T47D (cell line): ENCODE measurements around the gene ADAM10.

Experiments used
- DNase-seq, 2 experiments: peaks; one replicate each; pipeline versions ENCODE4 v3.0.0 to v3.0.0-alpha.2; 2011 to 2012; ENCODE audit warnings: low read depth in 1 of 2, low spot score in 1 of 2
- JUND ChIP-seq: IDR thresholded peaks from 2 replicates; pipeline ENCODE4 v1.6.1; 2012; ENCODE audit warnings: low read depth
- in situ Hi-C: cut with HindIII; loops from 2 replicates; pipeline ENCODE4 v1.10.0; 2016; ENCODE audit warnings: low sequenced_read_pairs, low pct_unique_long_range_greater_than_20kb

The ADAM10 gene

DNA sequence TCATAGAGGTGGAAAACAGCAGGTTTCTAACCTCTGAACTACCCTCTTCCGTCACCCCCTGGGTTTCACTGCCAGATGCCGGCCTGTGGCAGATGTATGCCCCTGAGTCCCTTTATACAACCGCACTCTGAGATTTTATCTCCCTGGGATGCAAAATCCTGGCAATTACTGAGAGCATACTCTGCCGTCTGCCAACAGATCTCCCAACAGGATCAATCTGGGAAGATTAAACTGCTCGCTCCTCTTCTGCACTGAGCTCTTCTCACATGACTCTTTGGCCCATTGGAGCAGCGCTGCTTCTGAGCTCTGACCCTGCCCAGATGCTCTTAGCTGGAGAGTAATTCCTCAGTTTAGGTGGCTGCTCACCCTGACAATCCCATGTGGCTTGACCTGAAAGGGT, 184.5 kb downstream of the ADAM10 start:
- no peak for DNase-seq
- in situ Hi-C loops, result no loop called here
- TF ChIP-seq JUND, result no peak

DNA sequence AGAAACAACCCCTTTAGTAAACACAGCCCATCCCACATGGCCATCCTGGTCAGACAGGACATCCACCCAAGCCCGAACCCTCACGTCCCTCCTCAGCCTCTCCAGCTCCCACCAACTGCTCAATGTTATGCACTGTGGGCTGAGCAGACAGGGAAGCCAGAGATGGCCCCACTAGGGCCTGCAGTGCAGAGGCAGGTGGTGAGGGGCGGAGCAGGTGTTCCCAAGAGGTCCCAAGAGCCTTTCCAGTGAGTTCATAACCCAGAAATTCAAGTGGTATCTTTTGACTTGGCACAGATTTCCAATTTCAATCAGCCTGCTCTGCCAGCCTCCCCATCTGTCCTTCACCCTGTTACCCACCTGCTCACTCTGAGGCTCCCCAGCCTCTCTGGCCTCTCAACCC, 187.4 kb downstream of the ADAM10 start:
- in situ Hi-C loops, result no loop called here
- no peak for TF ChIP-seq JUND
- DNase-seq, result no peak

GRCh38 chr15:58561321-58561720, 188.2 kb downstream of the ADAM10 start:
- DNase-seq, result no peak
- no peak for TF ChIP-seq JUND
- in situ Hi-C loops, result no loop called here

DNA sequence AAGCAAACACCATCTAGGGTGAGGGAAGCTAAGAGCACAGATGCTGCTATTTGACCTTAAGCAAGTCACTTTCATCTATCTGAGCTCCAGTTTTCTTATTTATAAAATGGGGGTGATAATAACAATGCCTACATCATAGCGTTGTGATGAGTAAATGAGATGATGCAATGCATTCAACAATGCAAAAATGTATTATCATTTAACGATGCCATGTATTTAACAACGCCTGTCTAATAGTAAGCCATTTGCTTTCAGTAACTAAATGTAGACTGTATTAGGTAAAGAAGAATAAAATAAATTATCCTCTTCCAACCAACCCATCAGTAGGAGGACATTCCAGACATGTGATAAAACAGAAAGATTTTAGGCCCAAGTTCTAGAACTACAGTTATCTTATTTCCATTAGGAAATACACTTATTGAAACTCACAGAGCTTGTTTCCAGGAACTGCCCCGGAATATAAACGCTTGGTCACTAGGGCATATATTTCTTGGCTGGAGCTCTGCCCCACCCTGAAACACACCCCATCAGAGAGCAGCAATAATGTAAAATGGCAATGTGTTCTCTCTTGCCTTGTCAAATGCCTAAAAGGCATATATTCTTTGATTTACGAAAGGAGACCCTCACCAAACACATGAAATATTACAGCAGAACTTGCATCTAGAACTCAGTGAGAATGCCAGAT, 189.5 kb downstream of the ADAM10 start:
- TF ChIP-seq JUND, result no peak
- DNase-seq, result no peak
- in situ Hi-C loops, result no loop called here

DNA sequence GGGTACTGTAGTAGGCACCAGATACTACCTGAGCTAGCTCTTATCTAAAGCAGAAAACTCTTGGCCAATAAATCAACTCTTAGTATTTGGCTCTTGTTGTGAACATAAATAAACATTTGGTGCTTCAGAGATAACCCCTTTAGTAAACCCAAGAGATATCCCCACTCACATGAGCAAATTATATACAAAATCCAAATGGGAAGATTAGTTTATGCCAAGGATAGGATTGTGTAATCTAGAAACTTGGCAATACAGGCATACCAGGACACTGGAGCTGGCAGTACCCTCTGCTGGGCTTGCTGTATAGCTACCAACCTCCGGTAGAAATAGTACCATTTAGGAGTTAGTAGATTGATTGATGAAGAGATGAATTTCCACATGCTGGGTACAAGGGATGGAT, 190.7 kb downstream of the ADAM10 start:
- no peak for TF ChIP-seq JUND
- in situ Hi-C loops, result no loop called here
- DNase-seq, result no peak

DNA sequence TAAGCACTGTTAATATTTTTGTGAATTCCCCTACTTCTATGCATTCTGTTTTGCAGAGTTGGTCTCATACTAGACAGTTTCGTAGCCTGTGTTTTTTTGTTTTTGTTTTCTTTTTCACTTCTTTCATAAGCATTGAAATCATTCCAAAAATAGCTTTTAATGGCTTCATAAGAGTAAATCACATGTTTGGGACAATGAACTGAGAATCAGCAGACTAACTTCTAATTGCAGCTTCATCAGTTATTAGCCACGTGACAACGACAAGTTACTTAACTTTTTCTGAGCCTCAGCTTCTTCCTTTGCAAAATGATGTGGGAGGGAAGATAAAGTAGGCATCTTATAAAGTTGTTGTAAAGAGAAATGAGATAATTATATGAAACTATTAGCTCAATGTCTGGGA, 193.0 kb downstream of the ADAM10 start:
- TF ChIP-seq JUND, result no peak
- DNase-seq, result no peak
- in situ Hi-C loops, result no loop called here

GRCh38 chr15:58556028-58556361, 193.5 kb downstream of the ADAM10 start:
- no peak for TF ChIP-seq JUND
- no peak for DNase-seq
- in situ Hi-C loops, result no loop called here

- in situ Hi-C loops, result no loop called here
- DNase-seq, result no peak
- TF ChIP-seq JUND, result no peak
These were observed 194.1 kb downstream of the ADAM10 start for GRCh38 chr15:58555162-58556027.

- DNase-seq, result no peak
- TF ChIP-seq JUND, result no peak
- in situ Hi-C loops, result no loop called here
These were observed 194.7 kb downstream of the ADAM10 start for GRCh38 chr15:58554758-58555157.

DNA sequence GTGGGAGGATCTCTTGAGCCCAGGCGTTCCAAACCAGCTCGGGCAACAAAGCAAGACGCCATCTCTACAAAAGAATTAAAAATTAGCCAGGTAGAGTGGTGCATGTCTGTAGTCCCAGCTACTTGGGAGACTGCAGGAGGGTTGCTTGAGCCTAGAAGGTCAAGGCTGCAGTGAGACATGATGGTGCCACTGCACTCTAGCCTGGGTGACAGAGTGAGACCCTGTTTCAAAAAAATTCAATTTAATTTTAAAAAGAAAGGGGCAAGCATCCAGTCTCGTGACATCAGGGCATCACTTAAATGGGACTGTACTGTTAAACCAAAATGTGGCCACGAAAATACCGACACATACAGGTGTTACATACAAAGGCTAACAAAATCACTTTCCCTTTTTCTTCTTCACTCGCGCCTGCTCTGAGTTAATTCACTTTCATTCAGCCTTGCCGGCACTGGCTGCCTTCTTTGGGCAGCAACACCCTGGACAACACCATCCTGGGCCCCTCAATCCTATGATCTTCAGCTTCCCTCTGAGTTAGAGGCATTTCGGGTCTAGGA, 196.1 kb downstream of the ADAM10 start:
- in situ Hi-C loops, result no loop called here

GRCh38 chr15:58552505-58553364, 196.8 kb downstream of the ADAM10 start:
- DNase-seq, result no peak
- in situ Hi-C loops, result no loop called here
- TF ChIP-seq JUND, result no peak

More for the DNA sequence above, 196.1 kb downstream of the ADAM10 start:
- no peak for DNase-seq
- TF ChIP-seq JUND, result no peak

- in situ Hi-C loops, result no loop called here
- no peak for TF ChIP-seq JUND
- no peak for DNase-seq
These were observed 197.6 kb downstream of the ADAM10 start for GRCh38 chr15:58551764-58552504.
